GM19452 (cell line): ENCODE measurements around the gene MOSMO.
"Not testable (repeated sequence)": the region's sequence is repeated elsewhere in the genome, so short reads cannot be mapped to it uniquely, and the experiment has no call there.

Source experiments
- ATAC-seq: cut with Tn5 transposase; IDR thresholded peaks from one replicate; pipeline ENCODE4 v1.9.1; 2021; ENCODE audit not compliant: unreplicated experiment

MOSMO gene

GRCh38 chr16:22002047-22002446, 5.9 kb upstream of the MOSMO start:
- not testable (repeated sequence) for ATAC-seq

DNA sequence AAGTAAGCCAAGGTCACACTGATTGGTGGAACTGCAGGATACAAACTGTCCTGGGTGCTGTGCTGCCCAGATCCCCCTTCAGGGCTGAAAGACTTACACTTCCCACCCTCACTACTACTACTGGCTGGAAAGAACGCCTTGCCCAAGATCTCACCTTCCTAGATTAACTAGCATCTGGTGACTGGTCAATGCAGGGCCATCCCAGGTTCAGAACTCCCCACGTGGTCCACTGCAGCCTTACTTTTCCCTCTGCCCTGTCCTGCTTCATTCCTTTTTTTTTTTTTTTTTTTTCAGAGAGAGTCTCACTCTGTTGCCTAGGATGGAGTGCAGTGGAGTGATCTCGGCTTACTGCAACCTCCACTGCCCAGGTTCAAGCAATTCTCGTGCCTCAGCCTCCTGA, 4.7 kb upstream of the MOSMO start:
- ATAC-seq, result no peak

GRCh38 chr16:22004341-22004740, 3.6 kb upstream of the MOSMO start:
- ATAC-seq, result no peak

DNA sequence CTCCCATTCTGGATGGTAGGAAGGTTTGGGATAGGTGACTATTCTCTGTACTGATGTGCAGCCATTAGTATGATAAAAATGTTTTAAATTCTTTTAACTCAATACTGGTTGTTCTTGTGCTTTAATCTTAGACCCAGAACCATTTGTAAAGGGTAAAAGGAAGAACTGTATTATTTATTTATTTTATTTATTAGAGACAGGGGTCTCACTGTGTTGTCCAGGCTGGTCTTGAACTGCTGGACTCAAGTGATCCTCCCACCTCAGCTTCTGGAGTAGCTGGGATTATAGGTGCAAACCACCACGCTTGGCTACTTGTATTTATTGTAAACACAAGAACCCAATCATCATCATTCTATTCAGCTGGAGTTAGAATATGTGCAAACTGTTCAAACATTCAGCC, 2.2 kb upstream of the MOSMO start:
- no peak for ATAC-seq

DNA sequence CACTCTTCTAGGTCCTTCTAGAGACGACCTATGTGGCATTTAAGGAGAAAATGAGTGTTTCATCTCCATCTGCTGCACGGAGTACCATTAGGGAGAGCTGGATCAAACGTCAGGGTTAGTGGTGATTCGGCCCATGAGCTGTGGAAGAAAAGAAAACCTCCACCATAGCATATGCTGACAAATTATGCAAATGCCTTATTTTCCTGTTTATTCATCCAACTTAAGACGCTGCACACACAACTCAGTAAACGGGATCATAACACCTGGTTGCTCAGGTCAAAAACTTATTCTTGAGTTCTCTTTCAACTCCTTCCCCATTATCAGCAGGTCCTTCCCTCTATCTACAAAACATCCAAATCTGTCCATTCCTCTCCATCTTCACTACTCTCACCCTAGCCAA, 1.3 kb upstream of the MOSMO start:
- ATAC-seq, result no peak

- no peak for ATAC-seq
Measured at GRCh38 chr16:22007159-22007508, 777 bp upstream of the MOSMO start.

DNA sequence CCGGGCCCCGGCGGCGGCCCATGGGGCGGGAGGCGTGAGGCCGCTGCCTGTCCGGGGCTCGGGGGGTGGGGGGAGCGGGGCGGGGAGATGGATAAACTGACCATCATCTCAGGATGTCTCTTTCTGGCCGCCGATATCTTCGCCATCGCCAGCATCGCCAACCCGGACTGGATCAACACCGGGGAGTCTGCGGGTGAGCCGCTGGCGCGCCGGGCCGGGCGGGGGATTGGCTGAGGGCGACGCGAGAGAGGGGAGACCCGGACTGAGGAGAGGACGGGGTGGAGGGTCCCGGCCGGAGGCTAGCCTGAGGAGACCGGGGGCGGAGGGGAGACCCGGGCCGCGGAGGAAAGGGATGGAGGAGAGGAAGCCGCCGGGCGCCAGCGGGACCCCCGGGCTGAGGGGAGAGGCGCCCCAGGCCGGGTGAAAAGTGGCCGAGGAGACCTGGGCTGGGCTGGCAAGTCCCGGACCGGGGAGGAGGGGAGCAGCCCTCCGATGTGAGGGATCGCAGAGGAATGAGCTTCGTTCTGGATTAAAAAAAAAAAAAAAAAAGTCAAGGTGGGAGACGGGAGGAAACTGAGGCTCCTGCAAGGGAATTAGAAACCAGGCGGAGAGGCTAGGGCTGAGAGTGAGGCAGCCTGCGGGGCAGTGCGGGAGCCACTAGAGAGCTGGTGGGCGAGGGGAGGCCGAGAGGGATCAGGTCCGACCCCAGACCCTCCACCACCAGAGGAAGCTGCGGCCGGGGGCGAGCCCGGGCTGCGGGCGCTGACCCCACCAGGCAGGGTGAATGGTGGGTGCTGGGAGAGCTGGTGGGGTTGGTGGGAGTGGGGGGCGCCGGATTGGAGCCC, 526 bp downstream of the MOSMO start:
- peak; percentile 10 for ATAC-seq

- ATAC-seq, result no peak
Measured at GRCh38 chr16:22010902-22011301, 3.0 kb downstream of the MOSMO start.

DNA sequence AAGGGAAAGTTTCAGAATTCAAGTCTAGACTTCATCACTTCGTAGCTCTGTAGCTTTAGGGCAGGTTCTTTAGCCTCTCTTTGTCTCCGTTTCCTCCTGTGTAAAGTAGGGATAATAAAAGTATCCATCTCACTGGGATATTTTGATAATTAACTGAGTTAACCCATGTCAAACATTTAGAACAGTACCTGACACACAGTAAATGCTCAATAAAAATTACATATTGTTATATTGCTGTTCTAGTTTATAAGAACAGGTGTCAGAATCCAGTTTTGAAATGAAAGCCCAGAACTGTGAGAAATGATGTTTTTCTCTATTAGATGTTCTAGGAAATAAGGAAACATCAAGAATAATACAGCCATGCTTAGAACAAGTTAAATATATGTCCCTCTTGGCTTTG, 4.3 kb downstream of the MOSMO start:
- ATAC-seq, result no peak

DNA sequence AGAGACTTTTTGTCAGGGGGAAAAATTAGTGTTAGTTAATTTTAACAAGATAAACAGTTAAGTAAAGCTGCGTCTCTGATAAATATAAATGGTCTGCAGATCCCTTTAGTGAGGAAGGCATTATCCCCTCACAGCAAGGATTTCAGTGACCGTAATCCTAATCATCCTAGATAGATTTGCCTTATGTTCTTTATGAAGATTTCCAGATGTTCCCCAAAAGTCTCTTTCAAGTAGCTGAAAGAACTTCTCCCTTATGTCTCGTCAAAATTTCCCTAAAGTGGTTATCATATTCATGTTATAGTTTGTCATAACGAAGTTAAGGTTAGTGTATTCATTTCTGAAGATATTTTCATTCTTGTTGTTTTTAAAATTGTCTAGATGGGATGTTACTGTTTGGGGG, 5.6 kb downstream of the MOSMO start:
- ATAC-seq, result no peak

DNA sequence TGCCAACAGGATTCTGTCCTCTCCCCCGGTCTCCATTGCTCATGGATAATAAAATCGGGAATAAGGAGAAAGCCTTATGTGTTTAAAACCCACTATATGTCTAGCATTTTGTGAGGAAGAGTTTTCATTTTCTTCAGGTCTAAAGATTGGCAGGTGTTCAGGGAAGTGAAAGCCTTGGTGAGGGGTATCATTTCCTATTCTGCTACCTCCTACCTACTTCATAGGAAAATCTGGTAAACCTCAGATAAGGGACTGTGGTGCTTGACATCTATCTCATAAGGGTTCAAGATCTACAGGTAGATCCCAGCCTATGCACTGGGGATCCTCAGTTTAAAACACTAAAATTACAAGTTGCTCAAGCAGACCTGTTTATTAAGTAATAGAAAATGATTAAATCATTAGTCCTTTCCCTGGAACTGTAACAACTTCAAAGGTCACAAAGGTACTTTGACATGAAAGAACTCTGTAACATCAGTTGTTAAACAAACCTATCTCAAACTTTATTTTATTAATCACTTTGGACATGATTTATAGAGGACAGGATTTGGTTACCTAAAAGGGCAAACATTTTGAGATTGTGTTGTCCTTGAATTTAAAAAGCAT, 6.5 kb downstream of the MOSMO start:
- no peak for ATAC-seq

GRCh38 chr16:22016927-22017326, 9.0 kb downstream of the MOSMO start:
- ATAC-seq, result no peak

GRCh38 chr16:22018559-22018958, 10.6 kb downstream of the MOSMO start:
- ATAC-seq, result no peak

DNA sequence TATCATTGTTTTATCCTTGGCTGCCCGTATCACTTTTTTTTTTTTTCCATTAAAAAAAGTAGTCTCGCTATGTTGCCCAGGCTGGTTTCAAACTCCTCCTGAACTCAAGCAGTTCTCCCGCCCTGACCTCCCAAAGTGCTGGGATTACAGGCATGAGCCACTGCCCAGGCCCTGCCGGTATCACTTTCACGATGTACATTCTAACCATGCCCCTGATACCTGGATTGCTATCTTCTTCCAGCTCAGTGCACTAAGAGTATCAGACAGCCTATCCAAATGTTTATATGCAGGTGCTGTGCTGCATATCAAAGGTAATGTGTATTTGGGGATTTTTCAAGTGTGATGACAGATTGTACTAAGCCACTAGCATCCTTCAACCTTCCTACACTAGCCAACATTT, 14.2 kb downstream of the MOSMO start:
- no peak for ATAC-seq

DNA sequence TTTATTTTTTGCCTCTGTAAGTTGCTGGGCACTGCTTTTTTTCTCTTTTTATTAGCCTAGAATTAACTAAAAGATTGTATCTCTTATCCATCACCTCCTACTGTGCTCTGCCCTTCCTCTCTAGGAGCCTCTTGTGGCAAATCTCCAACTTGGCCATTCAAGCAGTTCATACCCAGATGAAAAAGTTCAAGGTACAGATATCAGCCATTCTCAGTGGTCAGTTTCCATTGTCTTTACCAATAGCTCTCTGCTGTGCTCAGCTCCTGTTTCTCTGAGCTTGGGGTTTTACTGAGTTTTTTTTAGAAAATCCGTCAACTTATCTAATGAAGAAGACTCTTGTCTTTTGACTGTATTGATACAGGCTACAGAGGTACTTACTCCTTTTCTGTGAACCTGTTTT, 15.6 kb downstream of the MOSMO start:
- ATAC-seq, result no peak

DNA sequence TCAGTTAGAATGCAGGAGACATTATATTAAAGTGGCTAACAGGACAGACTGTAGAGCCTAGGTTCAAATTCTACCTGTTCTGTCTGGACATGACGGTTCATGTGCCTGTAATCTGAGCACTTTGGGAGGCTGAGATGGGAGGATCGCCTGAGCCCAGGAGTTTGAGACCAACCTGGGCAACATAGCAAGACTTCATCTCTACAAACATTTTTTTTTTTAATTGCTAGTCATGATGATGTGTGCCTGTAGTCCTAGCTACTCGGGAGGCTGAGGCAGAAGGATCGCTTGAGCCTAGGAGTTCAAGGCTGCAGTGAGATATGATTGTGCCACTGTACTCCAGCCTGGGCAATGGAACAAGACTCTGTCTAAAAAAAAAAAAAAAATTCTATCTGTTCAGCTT, 16.9 kb downstream of the MOSMO start:
- ATAC-seq, result not testable (repeated sequence)

- ATAC-seq, result no peak
Measured at GRCh38 chr16:22027633-22028032, 19.7 kb downstream of the MOSMO start.

DNA sequence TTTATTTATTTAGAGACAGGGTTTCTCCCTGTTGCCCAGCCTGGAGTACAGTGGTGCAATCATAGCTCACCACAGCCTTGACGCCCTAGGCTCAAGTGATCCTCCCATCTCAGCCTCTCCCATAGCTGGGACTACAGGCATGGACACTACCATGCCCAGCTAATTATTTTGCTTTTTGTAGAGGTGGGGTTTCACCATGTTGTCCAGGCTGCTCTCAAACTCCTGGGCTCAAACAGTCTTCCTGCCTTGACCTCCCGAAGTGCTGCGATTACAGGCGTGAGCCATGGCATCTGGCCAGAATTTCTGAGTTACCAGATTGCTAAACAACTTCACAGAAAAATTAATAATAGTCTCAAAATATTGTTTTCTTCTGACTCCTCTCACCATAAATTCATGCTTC, 21.7 kb downstream of the MOSMO start:
- ATAC-seq, result no peak

GRCh38 chr16:22030087-22030812, 22.3 kb downstream of the MOSMO start:
- no peak for ATAC-seq

DNA sequence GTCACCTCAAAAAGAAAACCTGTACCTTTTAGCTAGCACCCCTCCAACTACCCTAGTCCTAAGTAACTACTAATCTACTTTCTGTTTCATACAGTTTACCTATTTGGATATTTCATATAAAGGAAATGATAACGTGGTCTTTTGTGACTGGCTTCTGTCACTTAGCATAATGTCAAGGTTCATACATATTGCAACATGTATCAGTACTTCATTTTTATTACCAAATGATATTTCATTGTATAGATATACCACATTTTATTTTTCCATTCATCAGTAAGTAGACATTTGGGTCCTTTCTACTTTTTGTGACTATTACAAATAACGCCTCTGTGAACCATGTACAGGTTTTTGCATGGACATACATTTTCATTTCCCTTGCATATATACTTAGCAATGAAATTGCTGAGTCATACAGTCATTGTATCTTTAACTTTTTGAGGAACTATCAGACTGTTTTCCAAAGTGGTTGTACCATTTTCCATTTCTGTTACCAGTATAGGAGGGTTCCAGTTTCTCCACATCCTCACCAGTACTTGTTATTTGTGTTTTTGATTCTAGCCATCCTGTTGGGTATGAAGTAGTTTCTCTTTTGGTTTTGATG, 23.7 kb downstream of the MOSMO start:
- ATAC-seq, result no peak

DNA sequence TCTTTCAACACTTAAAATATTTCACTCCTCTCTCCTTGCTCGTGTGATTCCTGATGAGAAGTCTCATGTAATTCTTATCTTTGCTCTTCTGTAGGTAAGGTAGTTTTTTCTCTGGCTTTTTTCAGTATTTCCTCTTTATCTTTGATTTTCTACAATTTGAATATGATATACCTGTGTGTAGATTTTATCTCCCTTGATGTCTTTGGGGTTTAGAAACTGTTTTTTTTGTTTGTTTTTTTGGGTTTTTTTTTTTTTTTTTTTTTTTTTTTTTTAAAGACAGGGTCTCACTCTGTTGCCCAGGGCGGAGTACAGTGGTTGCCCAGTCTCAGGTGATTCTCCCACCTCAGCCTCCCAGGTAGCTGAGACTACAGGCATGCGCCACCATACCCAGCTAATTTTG, 26.6 kb downstream of the MOSMO start:
- ATAC-seq, result no peak

GRCh38 chr16:22035153-22035552, 27.2 kb downstream of the MOSMO start:
- no peak for ATAC-seq
